ENCODE measurements around the gene PRKG1.

GRCh38 chr10:52326382-52326781 is 1252.1 kb downstream of the PRKG1 start:
- TF ChIP-seq CTCF (IDR thresholded peaks at IDR 0.05) (no peak), POLR2A (IDR thresholded peaks at IDR 0.05) (no peak)
